ENCODE data around the gene POP7.

The POP7 gene

GRCh38 chr7:100677308-100678267 is 28.3 kb upstream of the POP7 start:
- TF ChIP-seq CTCF (IDR thresholded peaks at IDR 0.05) (no peak), ZFX (IDR thresholded peaks at IDR 0.05; ENCODE audit: borderline replicate concordance) (no peak)
- peak overlapping the region; percentile 94 for H3K27ac ChIP-seq

GRCh38 chr7:100678291-100678984 is 27.5 kb upstream of the POP7 start:
- peak overlapping the region; percentile 94 for H3K27ac ChIP-seq
- TF ChIP-seq ZFX (IDR thresholded peaks at IDR 0.05; ENCODE audit: borderline replicate concordance), result no peak
- TF ChIP-seq CTCF (IDR thresholded peaks at IDR 0.05), result no peak

GRCh38 chr7:100679129-100679926 is 26.6 kb upstream of the POP7 start:
- peak overlapping the region; percentile 94 for H3K27ac ChIP-seq
- TF ChIP-seq ZFX (IDR thresholded peaks at IDR 0.05; ENCODE audit: borderline replicate concordance) (no peak), CTCF (IDR thresholded peaks at IDR 0.05) (no peak)

GRCh38 chr7:100679927-100680575 is 25.9 kb upstream of the POP7 start:
- H3K27ac ChIP-seq, result peak overlapping the region; percentile 94
- no peak for TF ChIP-seq CTCF (IDR thresholded peaks at IDR 0.05)
- TF ChIP-seq ZFX (IDR thresholded peaks at IDR 0.05; ENCODE audit: borderline replicate concordance), result no peak

GRCh38 chr7:100680576-100681271 is 25.2 kb upstream of the POP7 start:
- peak overlapping the region; percentile 94 for H3K27ac ChIP-seq
- TF ChIP-seq CTCF (IDR thresholded peaks at IDR 0.05) (no peak), ZFX (IDR thresholded peaks at IDR 0.05; ENCODE audit: borderline replicate concordance) (no peak)

- peak overlapping the region; percentile 94 for H3K27ac ChIP-seq
- no peak for TF ChIP-seq CTCF (IDR thresholded peaks at IDR 0.05)
- no peak for TF ChIP-seq ZFX (IDR thresholded peaks at IDR 0.05; ENCODE audit: borderline replicate concordance)
Observed at GRCh38 chr7:100681491-100682227, 24.3 kb upstream of the POP7 start.
